Fibroblast of peridontal ligament (primary cell): ENCODE data around the gene ELMO1.

ENCODE experiments used
- DNase-seq: peaks from one replicate; pipeline ENCODE4 v3.0.0-alpha.2; 2010; ENCODE audit errors: extremely low read depth

ELMO1 gene

GRCh38 chr7:37216156-37216852 is 232.4 kb downstream of the ELMO1 start:
- DNase-seq: no peak

- no peak for DNase-seq
Measured at GRCh38 chr7:37215290-37215923, 233.3 kb downstream of the ELMO1 start.

- DNase-seq: no peak
Measured at GRCh38 chr7:37212556-37212955, 236.1 kb downstream of the ELMO1 start.

GRCh38 chr7:37212051-37212450 is 236.6 kb downstream of the ELMO1 start:
- DNase-seq: no peak

- DNase-seq: peak; percentile 83
Measured at GRCh38 chr7:37211097-37211880, 237.4 kb downstream of the ELMO1 start.

- no peak for DNase-seq
Measured at GRCh38 chr7:37209195-37209594, 239.5 kb downstream of the ELMO1 start.

- DNase-seq: peak; percentile 91
Measured at GRCh38 chr7:37208528-37208927, 240.1 kb downstream of the ELMO1 start.

- no peak for DNase-seq
Measured at GRCh38 chr7:37206192-37206591, 242.5 kb downstream of the ELMO1 start.

- no peak for DNase-seq
Measured at GRCh38 chr7:37205451-37205850, 243.2 kb downstream of the ELMO1 start.

- DNase-seq: no peak
Measured at GRCh38 chr7:37201876-37202198, 246.8 kb downstream of the ELMO1 start.

- DNase-seq: peak; percentile 80
Measured at GRCh38 chr7:37201003-37201875, 247.4 kb downstream of the ELMO1 start.

GRCh38 chr7:37198906-37199485 is 249.7 kb downstream of the ELMO1 start:
- peak; percentile 69 for DNase-seq

GRCh38 chr7:37198041-37198905 is 250.4 kb downstream of the ELMO1 start:
- DNase-seq: no peak

GRCh38 chr7:37197108-37197507 is 251.6 kb downstream of the ELMO1 start:
- DNase-seq: no peak

- no peak for DNase-seq
Measured at GRCh38 chr7:37196676-37197075, 252.0 kb downstream of the ELMO1 start.

- no peak for DNase-seq
Measured at GRCh38 chr7:37195388-37195787, 253.3 kb downstream of the ELMO1 start.

GRCh38 chr7:37194943-37195342 is 253.7 kb downstream of the ELMO1 start:
- no peak for DNase-seq

- DNase-seq: no peak
Measured at GRCh38 chr7:37193775-37194135, 254.9 kb downstream of the ELMO1 start.

GRCh38 chr7:37193087-37193774 is 255.4 kb downstream of the ELMO1 start:
- no peak for DNase-seq

- no peak for DNase-seq
Measured at GRCh38 chr7:37191797-37192196, 256.9 kb downstream of the ELMO1 start.
